Common myeloid progenitor, CD34-positive (primary cell): Measurements from ENCODE around the gene SLC6A6.

Source experiments
- CTCF ChIA-PET: fragments of 350-600 bp; sonication (Branson Sonifier 250); formaldehyde crosslinking; loops from one replicate; lab custom pipeline; 2021; ENCODE audit warnings: antibody characterized with exemption; lab: Charles Lee
- POLR2A ChIA-PET: fragments of 350-600 bp; sonication (Branson Sonifier 250); formaldehyde crosslinking; loops from one replicate; lab custom pipeline; 2021; ENCODE audit warnings: antibody characterized with exemption; lab: Charles Lee
- DNase-seq, 3 donors: peaks; one replicate each; pipeline versions ENCODE4 v3.0.0 to v3.0.0-alpha.2; 2013
- H3K27ac ChIP-seq, 2 experiments: 1 replicate in 1 of 2; 2 replicates in 1 of 2; pipeline ENCODE4 v1.7.0; 2013; ENCODE audit warnings: inconsistent platforms in 2 of 2, low read length in 2 of 2, mild to moderate bottlenecking in 2 of 2, low read depth in 1 of 2, moderate library complexity in 1 of 2; ENCODE audit not compliant: severe bottlenecking in 2 of 2, insufficient read depth in 1 of 2, poor library complexity in 1 of 2
- H3K27me3 ChIP-seq, 5 experiments: replicated peaks in 2 of 5; 1 replicate in 3 of 5; 2 replicates in 2 of 5; pipeline versions ENCODE4 v1.6.1 to v1.7.0; 2013; ENCODE audit warnings: low read length in 4 of 5, mild to moderate bottlenecking in 2 of 5, moderate library complexity in 2 of 5, inconsistent platforms in 1 of 5; ENCODE audit not compliant: insufficient read depth in 5 of 5, control insufficient read depth in 4 of 5
- H3K36me3 ChIP-seq, 4 experiments: 1 replicate in 2 of 4; 2 replicates in 2 of 4; pipeline versions ENCODE4 v1.6.1 to v1.7.0; 2013; ENCODE audit warnings: low read length in 3 of 4, control low read depth in 1 of 4, mild to moderate bottlenecking in 1 of 4; ENCODE audit not compliant: control insufficient read depth in 4 of 4, insufficient read depth in 4 of 4
- H3K4me1 ChIP-seq, 4 experiments: 1 replicate in 3 of 4; 2 replicates in 1 of 4; pipeline versions ENCODE4 v1.6.1 to v1.7.1; 2013; ENCODE audit warnings: low read length in 3 of 4, mild to moderate bottlenecking in 3 of 4, control low read depth in 1 of 4, inconsistent platforms in 1 of 4, moderate library complexity in 1 of 4; ENCODE audit not compliant: control insufficient read depth in 4 of 4, insufficient read depth in 4 of 4; ENCODE audit errors: control extremely low read depth in 1 of 4
- H3K4me3 ChIP-seq, 7 experiments: 1 replicate in 4 of 7; 2 replicates in 3 of 7; pipeline versions ENCODE4 v1.5.1 to v1.7.0; 2013; ENCODE audit warnings: mild to moderate bottlenecking in 7 of 7, low read length in 6 of 7, moderate library complexity in 6 of 7, inconsistent platforms in 2 of 7, low read depth in 2 of 7, control low read depth in 1 of 7; ENCODE audit not compliant: insufficient read depth in 4 of 7, control insufficient read depth in 1 of 7; ENCODE audit errors: extremely low read depth in 1 of 7
- H3K9me3 ChIP-seq, 5 experiments: 1 replicate in 4 of 5; 2 replicates in 1 of 5; pipeline versions ENCODE4 v1.6.1 to v1.7.1; 2013; ENCODE audit warnings: low read length in 4 of 5, mild to moderate bottlenecking in 2 of 5, inconsistent platforms in 1 of 5, low read depth in 1 of 5, moderate library complexity in 1 of 5; ENCODE audit not compliant: control insufficient read depth in 4 of 5, insufficient read depth in 2 of 5; ENCODE audit errors: control extremely low read depth in 1 of 5
- WGBS: methylation state at CpG from one replicate; pipeline ENCODE4 v1.1.5; 2013; ENCODE audit not compliant: insufficient coverage; 5-methylcytosine and 5-hydroxymethylcytosine counted together

Gene SLC6A6

GRCh38 chr3:14397046-14397445 lies 5.4 kb upstream of the SLC6A6 start:
- H3K27ac ChIP-seq: no peak overlapping the region
- CTCF ChIA-PET: interaction anchor here (9.0 kb wide), 1 partner anchor 64 kb away, joined by 71 read pairs; no protein-coding TSS in a partner anchor
- 100% methylated on average over 3 of the region's 4 CpGs for WGBS
- peaks cover 0 to 43% (median 18%) of the 10 kb centered on the region in 4 experiments for H3K4me1 ChIP-seq
- POLR2A ChIA-PET: no interaction called here
- H3K27me3 ChIP-seq: no peaks in the 10 kb centered on the region
- H3K4me3 ChIP-seq: no peak overlapping the region
- H3K36me3 ChIP-seq: no peaks in the 10 kb centered on the region
- DNase-seq: no peak
- H3K9me3 ChIP-seq: no peaks in the 10 kb centered on the region

- H3K4me1 ChIP-seq: peaks cover 0 to 45% (median 19%) of the 10 kb centered on the region in 4 experiments
Measured at GRCh38 chr3:14397531-14397930, 4.9 kb upstream of the SLC6A6 start.

GRCh38 chr3:14397940-14398796 lies 4.2 kb upstream of the SLC6A6 start:
- ChIA-PET POLR2A (no interaction called here), CTCF (interaction anchor here (0.8 to 9.0 kb wide), 14 partner anchors 9 to 194 kb away, joined by 3 to 71 read pairs (median 4); no protein-coding TSS in a partner anchor)
- Histone ChIP-seq H3K4me3 (no peak overlapping the region), H3K27me3 (no peaks in the 10 kb centered on the region), H3K36me3 (no peaks in the 10 kb centered on the region), H3K4me1 (peaks cover 0 to 48% (median 22%) of the 10 kb centered on the region in 4 experiments), H3K9me3 (no peaks in the 10 kb centered on the region), H3K27ac (no peak overlapping the region)
- no peak for DNase-seq
- WGBS: 99% methylated on average over 8 of the region's 14 CpGs

More at GRCh38 chr3:14397531-14397930, 4.9 kb upstream of the SLC6A6 start:
- Histone ChIP-seq H3K27ac (no peak overlapping the region), H3K4me3 (no peak overlapping the region), H3K9me3 (no peaks in the 10 kb centered on the region), H3K27me3 (no peaks in the 10 kb centered on the region), H3K36me3 (no peaks in the 10 kb centered on the region)
- WGBS: 50% methylated on average over 1 of the region's 3 CpGs
- CTCF ChIA-PET: interaction anchor here (1.1 to 9.0 kb wide), 5 partner anchors 27 to 193 kb away, joined by 3 to 71 read pairs (median 4); no protein-coding TSS in a partner anchor
- peak in 2 of 3 donors; percentile 54 to 62 for DNase-seq
- POLR2A ChIA-PET: no interaction called here

- no peaks in the 10 kb centered on the region for H3K36me3 ChIP-seq
- H3K27me3 ChIP-seq: no peaks in the 10 kb centered on the region
- CTCF ChIA-PET: interaction anchor here (0.8 to 9.0 kb wide), 15 partner anchors 10 to 194 kb away, joined by 3 to 71 read pairs (median 4); no protein-coding TSS in a partner anchor
- peaks cover 0 to 54% (median 28%) of the 10 kb centered on the region in 4 experiments for H3K4me1 ChIP-seq
- POLR2A ChIA-PET: no interaction called here
- no peaks in the 10 kb centered on the region for H3K9me3 ChIP-seq
- DNase-seq: no peak
- 100% methylated on average over 2 of the region's 2 CpGs for WGBS
- no peak overlapping the region for H3K27ac ChIP-seq
- H3K4me3 ChIP-seq: no peak overlapping the region
Measured at GRCh38 chr3:14398797-14399106, 3.7 kb upstream of the SLC6A6 start.

- no peak overlapping the region for H3K27ac ChIP-seq
- H3K4me3 ChIP-seq: peak overlapping the region in 4 of 7 experiments; percentile 50 to 95 (median 90)
- POLR2A ChIA-PET: interaction anchor here (0.8 to 1.8 kb wide), 6 partner anchors 10 to 34 kb away, joined by 3 to 10 read pairs (median 4); no protein-coding TSS in a partner anchor
- no peaks in the 10 kb centered on the region for H3K27me3 ChIP-seq
- H3K36me3 ChIP-seq: peaks cover 0 to 16% (median 2%) of the 10 kb centered on the region in 4 experiments
- H3K4me1 ChIP-seq: peaks cover 0 to 70% (median 49%) of the 10 kb centered on the region in 4 experiments
- CTCF ChIA-PET: interaction anchor here (0.8 to 9.3 kb wide), 6 partner anchors 27 to 183 kb away, joined by 3 to 100 read pairs (median 6); no protein-coding TSS in a partner anchor
- no peaks in the 10 kb centered on the region for H3K9me3 ChIP-seq
- no peak for DNase-seq
- WGBS: 79% methylated on average over 13 of the region's 22 CpGs
Measured at GRCh38 chr3:14401692-14402303, 608 bp upstream of the SLC6A6 start.

GRCh38 chr3:14403619-14404155 lies 1.3 kb downstream of the SLC6A6 start:
- peak in 1 of 3 donors; percentile 40 for DNase-seq
- peak overlapping the region in 1 of 2 experiments; percentile 80 for H3K27ac ChIP-seq
- CTCF ChIA-PET: interaction anchor here (1.0 to 9.3 kb wide), 7 partner anchors 11 to 58 kb away, joined by 3 to 100 read pairs (median 4); no protein-coding TSS in a partner anchor

More at GRCh38 chr3:14403619-14404155, 1.3 kb downstream of the SLC6A6 start:
- Histone ChIP-seq H3K27me3 (no peaks in the 10 kb centered on the region), H3K4me3 (peak overlapping the region; percentile 67 to 100 (median 89)), H3K36me3 (peaks cover 0 to 24% (median 3%) of the 10 kb centered on the region in 4 experiments), H3K4me1 (peaks cover 0 to 51% (median 37%) of the 10 kb centered on the region in 4 experiments), H3K9me3 (no peaks in the 10 kb centered on the region)
- POLR2A ChIA-PET: interaction anchor here (1.1 to 1.3 kb wide), 2 partner anchors 21 to 22 kb away, joined by 3 to 5 read pairs; no protein-coding TSS in a partner anchor
- 1% methylated on average over 9 of the region's 12 CpGs for whole genome bisulfite sequencing
